Body of pancreas (tissue), 4 donors: ENCODE data around the gene ERC2.

Experiments used
- POLR2A ChIP-seq, 3 donors: fragments of 450-650 bp; IDR thresholded peaks; one replicate each; pipeline ENCODE4 v1.6.1; 2016; ENCODE audit warnings: antibody characterized with exemption in 3 of 3, mild to moderate bottlenecking in 2 of 3
- TF ChIP-seq, protein P1 (sequence below), 7 experiments: fragments of 450-650 bp in 4 of 7; fragments of 200-600 bp in 3 of 7; sonication (generic) in 3 of 7; IDR thresholded peaks; one replicate each; pipeline ENCODE4 v1.5.1; 2016 to 2019; ENCODE audit warnings: antibody characterized with exemption in 7 of 7

DNA sequence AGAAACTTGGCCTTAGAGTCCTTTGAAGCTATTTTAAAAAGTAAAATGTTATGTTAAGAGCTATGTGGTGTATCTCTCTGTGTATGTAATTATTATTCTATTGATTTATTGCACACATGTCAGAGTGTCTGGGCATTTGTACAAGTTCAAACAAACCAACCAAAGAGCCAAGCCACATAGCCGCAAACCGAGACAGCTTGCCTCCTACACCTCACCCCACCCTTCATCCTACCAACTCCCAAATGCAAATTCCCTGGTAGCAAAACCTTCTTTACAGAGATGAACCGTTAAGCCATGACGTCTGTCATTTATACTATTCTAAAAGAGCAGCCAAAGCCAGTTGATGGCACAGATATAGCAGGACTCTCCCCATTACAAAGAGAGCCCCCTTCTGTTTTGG, 332.3 kb downstream of the ERC2 start:
- TF ChIP-seq, protein P1, sequence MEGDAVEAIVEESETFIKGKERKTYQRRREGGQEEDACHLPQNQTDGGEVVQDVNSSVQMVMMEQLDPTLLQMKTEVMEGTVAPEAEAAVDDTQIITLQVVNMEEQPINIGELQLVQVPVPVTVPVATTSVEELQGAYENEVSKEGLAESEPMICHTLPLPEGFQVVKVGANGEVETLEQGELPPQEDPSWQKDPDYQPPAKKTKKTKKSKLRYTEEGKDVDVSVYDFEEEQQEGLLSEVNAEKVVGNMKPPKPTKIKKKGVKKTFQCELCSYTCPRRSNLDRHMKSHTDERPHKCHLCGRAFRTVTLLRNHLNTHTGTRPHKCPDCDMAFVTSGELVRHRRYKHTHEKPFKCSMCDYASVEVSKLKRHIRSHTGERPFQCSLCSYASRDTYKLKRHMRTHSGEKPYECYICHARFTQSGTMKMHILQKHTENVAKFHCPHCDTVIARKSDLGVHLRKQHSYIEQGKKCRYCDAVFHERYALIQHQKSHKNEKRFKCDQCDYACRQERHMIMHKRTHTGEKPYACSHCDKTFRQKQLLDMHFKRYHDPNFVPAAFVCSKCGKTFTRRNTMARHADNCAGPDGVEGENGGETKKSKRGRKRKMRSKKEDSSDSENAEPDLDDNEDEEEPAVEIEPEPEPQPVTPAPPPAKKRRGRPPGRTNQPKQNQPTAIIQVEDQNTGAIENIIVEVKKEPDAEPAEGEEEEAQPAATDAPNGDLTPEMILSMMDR (IDR thresholded peaks at IDR 0.05) = no peak
- no peak for TF ChIP-seq POLR2A (IDR thresholded peaks at IDR 0.05)
